Effector CD8-positive, alpha-beta T cell (primary cell): Measurements from ENCODE around the gene GART.
"Not testable (repeated sequence)": the region's sequence is repeated elsewhere in the genome, so short reads cannot be mapped to it uniquely, and the experiment has no call there.

ENCODE experiments used
- DNase-seq: peaks from one replicate; lab custom pipeline; 2025; lab: John Stamatoyannopoulos, UW

Gene GART

DNA sequence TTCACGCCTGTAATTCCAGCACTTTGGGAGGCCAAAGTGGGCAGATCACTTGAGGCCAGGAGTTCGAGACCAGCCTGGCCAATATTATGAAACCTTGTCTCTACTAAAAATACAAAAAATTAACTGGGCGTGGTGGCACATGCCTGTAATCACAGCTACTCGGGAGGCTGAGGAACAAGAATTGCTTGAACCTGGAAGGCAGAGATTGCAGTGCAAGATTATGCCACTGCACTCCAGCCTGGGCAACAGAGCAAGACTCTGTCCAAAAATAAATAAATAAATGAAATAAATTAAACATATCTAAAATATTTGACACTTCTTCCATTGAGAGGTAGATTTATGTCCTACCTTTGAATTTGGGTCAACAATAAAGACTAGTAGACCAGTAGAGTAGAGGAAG lies 72.7 kb downstream of the GART start:
- not testable (repeated sequence) for DNase-seq

- no peak for DNase-seq
These were observed 80.2 kb downstream of the GART start for GRCh38 chr21:33461538-33462250.

DNA sequence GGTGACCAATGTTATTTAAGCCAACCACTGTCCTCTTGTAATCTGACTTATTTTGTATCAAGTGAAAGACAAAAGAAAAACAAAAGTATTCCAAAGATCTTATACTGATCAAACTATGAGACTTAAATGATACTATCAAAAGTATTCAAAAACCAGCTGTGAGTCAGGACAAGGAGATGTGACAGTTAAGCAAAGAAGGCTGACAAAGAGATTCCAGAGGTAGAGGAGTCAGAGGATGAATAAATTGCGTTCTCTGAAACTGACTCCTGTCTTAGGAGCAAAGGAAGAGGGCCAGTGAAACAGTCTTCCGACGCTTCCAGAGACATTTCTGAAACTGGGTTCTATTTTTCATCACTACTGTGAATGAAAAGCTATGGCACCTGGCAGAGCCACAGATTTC lies 83.1 kb downstream of the GART start:
- DNase-seq, result no peak

GRCh38 chr21:33455686-33456446 lies 86.1 kb downstream of the GART start:
- no peak for DNase-seq
